Sigmoid colon (tissue), 3 donors: ENCODE data around the gene USP32.

ENCODE experiments used
- POLR2A ChIP-seq, 2 donors: fragments of 450-650 bp; IDR thresholded peaks; one replicate each; pipeline ENCODE4 v1.6.1; 2016; ENCODE audit warnings: antibody characterized with exemption in 2 of 2, mild to moderate bottlenecking in 2 of 2, moderate library complexity in 2 of 2
- TF ChIP-seq, protein P1 (sequence below), 4 experiments: fragments of 450-650 bp in 3 of 4; fragments of 200-600 bp in 1 of 4; IDR thresholded peaks; one replicate each; pipeline ENCODE4 v1.5.1; 2016 to 2019; ENCODE audit warnings: antibody characterized with exemption in 4 of 4, mild to moderate bottlenecking in 3 of 4, moderate library complexity in 2 of 4

DNA sequence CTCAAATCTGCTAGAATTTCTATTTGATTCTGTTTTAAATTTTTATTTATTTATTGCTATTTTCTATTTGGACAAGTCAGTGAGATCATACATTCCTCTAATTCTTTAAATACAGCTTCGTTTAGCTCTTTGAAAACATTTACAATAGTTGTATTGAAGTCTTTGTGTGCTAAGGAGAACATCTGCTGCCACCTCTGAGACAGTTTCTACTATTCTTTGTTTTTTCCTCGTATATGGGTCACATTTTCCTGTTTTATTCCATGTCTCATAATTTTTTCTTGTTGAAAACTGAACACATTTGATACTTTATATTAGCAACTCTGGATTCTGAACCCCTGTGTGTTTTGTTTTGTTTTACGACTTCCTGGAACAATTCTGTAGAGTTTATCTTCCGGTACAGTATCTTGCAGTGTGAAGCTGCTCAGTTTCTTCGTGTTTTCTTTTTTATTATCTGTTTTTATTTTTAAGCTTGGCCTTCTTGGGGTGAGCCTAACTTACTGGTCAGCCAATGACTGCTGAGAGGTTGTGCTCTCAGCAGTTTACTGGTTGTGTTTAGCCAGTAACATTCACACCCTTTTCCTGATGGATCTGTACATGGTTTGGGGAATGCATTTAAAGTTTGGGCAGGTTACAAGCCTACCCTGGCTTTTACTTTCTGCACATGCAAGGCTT, 143.2 kb downstream of the USP32 start:
- TF ChIP-seq, protein P1, sequence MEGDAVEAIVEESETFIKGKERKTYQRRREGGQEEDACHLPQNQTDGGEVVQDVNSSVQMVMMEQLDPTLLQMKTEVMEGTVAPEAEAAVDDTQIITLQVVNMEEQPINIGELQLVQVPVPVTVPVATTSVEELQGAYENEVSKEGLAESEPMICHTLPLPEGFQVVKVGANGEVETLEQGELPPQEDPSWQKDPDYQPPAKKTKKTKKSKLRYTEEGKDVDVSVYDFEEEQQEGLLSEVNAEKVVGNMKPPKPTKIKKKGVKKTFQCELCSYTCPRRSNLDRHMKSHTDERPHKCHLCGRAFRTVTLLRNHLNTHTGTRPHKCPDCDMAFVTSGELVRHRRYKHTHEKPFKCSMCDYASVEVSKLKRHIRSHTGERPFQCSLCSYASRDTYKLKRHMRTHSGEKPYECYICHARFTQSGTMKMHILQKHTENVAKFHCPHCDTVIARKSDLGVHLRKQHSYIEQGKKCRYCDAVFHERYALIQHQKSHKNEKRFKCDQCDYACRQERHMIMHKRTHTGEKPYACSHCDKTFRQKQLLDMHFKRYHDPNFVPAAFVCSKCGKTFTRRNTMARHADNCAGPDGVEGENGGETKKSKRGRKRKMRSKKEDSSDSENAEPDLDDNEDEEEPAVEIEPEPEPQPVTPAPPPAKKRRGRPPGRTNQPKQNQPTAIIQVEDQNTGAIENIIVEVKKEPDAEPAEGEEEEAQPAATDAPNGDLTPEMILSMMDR (IDR thresholded peaks at IDR 0.05), result no peak
- TF ChIP-seq POLR2A (IDR thresholded peaks at IDR 0.05), result no peak
